Measurements from ENCODE around the gene TADA3. TPM values are rescaled to one million over a fixed set of nuclear protein-coding genes. Genes with fewer than 3 reads are reported as not detected.

The TADA3 gene
- total and polyA plus RNA-seq, 2 donors (not counting 3 experiments of a cell fraction or from before 2014, with no cell fraction given) = 27.8 to 31.0 TPM

GRCh38 chr3:9761919-9762318 is 30.4 kb downstream of the TADA3 start:
- DNase-seq (ENCODE audit: low read depth, low spot score) = no peak
- no peak for FAIRE-seq
- CTCF ChIA-PET = no interaction called here
- no peaks in the 10 kb centered on the region for H3K79me2 ChIP-seq (ENCODE audit: control insufficient read depth, insufficient read depth, low read length)
- no peak overlapping the region for H3K9ac ChIP-seq (replicated peaks; ENCODE audit: extremely low read depth, insufficient read depth, low read length)
- no peak overlapping the region for H2AFZ ChIP-seq (ENCODE audit: low read depth, low read length)
- intact Hi-C loops (cut with micrococcal nuclease) = no loop called here
- H3K4me1 ChIP-seq (ENCODE audit: control insufficient read depth, extremely low read depth, insufficient read depth, low read length) = no peaks in the 10 kb centered on the region
- H4K20me1 ChIP-seq (replicated peaks; ENCODE audit: control insufficient read depth, extremely low read depth, insufficient read depth, low read length) = no peaks in the 10 kb centered on the region
- no peak for TF ChIP-seq POLR2AphosphoS5 (IDR thresholded peaks at IDR 0.05; ENCODE audit: insufficient read depth, low read depth, low read length)
- no peak for TF ChIP-seq FOS (IDR thresholded peaks at IDR 0.05; ENCODE audit: borderline replicate concordance, insufficient read depth, low read length)
- TF ChIP-seq JUN (IDR thresholded peaks at IDR 0.05; ENCODE audit: borderline replicate concordance, insufficient read depth, insufficient read length, low read depth) = no peak
- no peak for TF ChIP-seq EZH2 (IDR thresholded peaks at IDR 0.05; ENCODE audit: borderline replicate concordance, low read depth, low read length, severe bottlenecking)
- no peak overlapping the region for H3K4me2 ChIP-seq (ENCODE audit: insufficient read depth, low read length)
- POLR2A ChIA-PET = no interaction called here
- no peaks in the 10 kb centered on the region for H3K9me3 ChIP-seq (replicated peaks; ENCODE audit: control insufficient read depth, insufficient read depth, low read length)
- no peak overlapping the region for H3K27ac ChIP-seq (ENCODE audit: insufficient read depth, low read depth, low read length)
- H3K36me3 ChIP-seq (ENCODE audit: control insufficient read depth in 2 of 2, extremely low read depth in 1 of 2, insufficient read depth in 2 of 2, low read length in 2 of 2) = peaks cover 0 to 17% of the 10 kb centered on the region in 2 experiments
- BruUV-seq (replicated peaks) = no TSS peak
- no peak overlapping the region for H3K4me3 ChIP-seq (replicated peaks in 1 of 3; ENCODE audit: insufficient read depth in 1 of 3, low read depth in 1 of 3, low read length in 3 of 3)
- dilution Hi-C loops (cut with MboI; ENCODE audit: extremely low pct_ligation_motif_present, low sequenced_read_pairs) = no loop called here
- H3K9me1 ChIP-seq (replicated peaks; ENCODE audit: control insufficient read depth, extremely low read depth, insufficient read depth, low read length) = no peaks in the 10 kb centered on the region
- no peaks in the 10 kb centered on the region for H3K27me3 ChIP-seq (ENCODE audit: control insufficient read depth in 2 of 2, insufficient read depth in 2 of 2, low read length in 2 of 2)

DNA sequence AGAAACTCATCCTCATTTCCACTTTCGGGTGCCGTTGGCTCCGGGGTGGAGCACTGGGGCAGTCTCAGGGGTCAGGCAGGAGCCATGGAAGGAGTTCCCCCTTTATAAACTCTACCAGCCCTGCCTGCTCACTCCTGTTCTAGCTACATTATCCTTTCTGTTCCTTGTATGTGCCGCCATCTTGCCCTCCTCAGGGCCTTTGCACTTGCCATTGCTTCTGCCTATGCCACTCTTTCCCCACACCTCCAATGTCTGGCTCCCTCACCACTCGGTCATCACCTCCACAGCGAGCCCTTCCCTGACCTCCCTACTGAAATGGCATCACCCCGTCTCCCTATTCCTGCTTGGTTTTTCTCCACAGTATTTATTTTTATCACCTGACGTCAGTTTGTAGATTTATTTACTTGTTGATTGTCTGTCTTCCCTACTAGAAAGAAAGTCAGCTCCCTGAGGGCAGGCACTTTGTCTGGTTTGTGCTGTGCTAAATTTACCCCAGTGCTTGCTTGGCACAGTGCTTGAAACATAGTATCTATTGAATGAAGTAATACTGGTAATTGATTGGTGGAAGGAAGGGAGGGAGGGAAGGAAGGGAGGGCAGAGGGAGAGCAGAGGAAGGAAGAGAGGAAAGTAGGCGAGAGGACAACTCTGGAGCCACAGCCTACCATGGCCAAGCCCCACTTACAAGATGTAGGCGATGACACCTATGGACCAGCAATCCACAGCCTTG is 31.3 kb downstream of the TADA3 start:
- TF ChIP-seq POLR2AphosphoS5 (IDR thresholded peaks at IDR 0.05; ENCODE audit: insufficient read depth, low read depth, low read length) = peak; percentile 5
- TF ChIP-seq EZH2 (IDR thresholded peaks at IDR 0.05; ENCODE audit: borderline replicate concordance, low read depth, low read length, severe bottlenecking) = no peak
- CTCF ChIA-PET = no interaction called here

More for the DNA sequence above, 31.3 kb downstream of the TADA3 start:
- POLR2A ChIA-PET = interaction anchor here (0.6 kb wide), 1 partner anchor 47 kb away, joined by 4 read pairs; no protein-coding TSS in a partner anchor
- peaks cover 0 to 24% of the 10 kb centered on the region in 2 experiments for H3K36me3 ChIP-seq (ENCODE audit: control insufficient read depth in 2 of 2, extremely low read depth in 1 of 2, insufficient read depth in 2 of 2, low read length in 2 of 2)
- H2AFZ ChIP-seq (ENCODE audit: low read depth, low read length) = no peak overlapping the region
- BruUV-seq (replicated peaks) = no TSS peak
- H3K27ac ChIP-seq (ENCODE audit: insufficient read depth, low read depth, low read length) = no peak overlapping the region
- DNase-seq (ENCODE audit: low read depth, low spot score) (no peak), FAIRE-seq (no peak)
- H3K4me3 ChIP-seq (replicated peaks in 1 of 3; ENCODE audit: insufficient read depth in 1 of 3, low read depth in 1 of 3, low read length in 3 of 3) = no peak overlapping the region
- H3K4me2 ChIP-seq (ENCODE audit: insufficient read depth, low read length) = no peak overlapping the region
- no peaks in the 10 kb centered on the region for H3K9me3 ChIP-seq (replicated peaks; ENCODE audit: control insufficient read depth, insufficient read depth, low read length)
- intact Hi-C loops (cut with micrococcal nuclease) (no loop called here), dilution Hi-C loops (cut with MboI; ENCODE audit: extremely low pct_ligation_motif_present, low sequenced_read_pairs) (no loop called here)
- H3K4me1 ChIP-seq (ENCODE audit: control insufficient read depth, extremely low read depth, insufficient read depth, low read length) = no peaks in the 10 kb centered on the region
- H4K20me1 ChIP-seq (replicated peaks; ENCODE audit: control insufficient read depth, extremely low read depth, insufficient read depth, low read length) = no peaks in the 10 kb centered on the region
- H3K79me2 ChIP-seq (ENCODE audit: control insufficient read depth, insufficient read depth, low read length) = no peaks in the 10 kb centered on the region
- H3K9ac ChIP-seq (replicated peaks; ENCODE audit: extremely low read depth, insufficient read depth, low read length) = no peak overlapping the region
- no peaks in the 10 kb centered on the region for H3K27me3 ChIP-seq (ENCODE audit: control insufficient read depth in 2 of 2, insufficient read depth in 2 of 2, low read length in 2 of 2)
- H3K9me1 ChIP-seq (replicated peaks; ENCODE audit: control insufficient read depth, extremely low read depth, insufficient read depth, low read length) = no peaks in the 10 kb centered on the region
